HEK293 (cell line): Measurements from ENCODE around the gene MBD4.

ENCODE experiments used
- CTCF ChIP-seq: fragments of 450-650 bp; formaldehyde crosslinking; IDR thresholded peaks from 2 replicates; pipeline ENCODE4 v1.5.1; 2016; ENCODE audit warnings: missing biosample characterization, missing genetic modification characterization
- ELK4 ChIP-seq: IDR thresholded peaks from 2 replicates; pipeline ENCODE4 v1.6.1; 2011; ENCODE audit warnings: mild to moderate bottlenecking, low read depth, low read length, borderline replicate concordance
- REST ChIP-seq: fragments of 450-650 bp; formaldehyde crosslinking; IDR thresholded peaks from 2 replicates; pipeline ENCODE4 v1.5.1; 2016; ENCODE audit warnings: missing biosample characterization, missing genetic modification characterization
- ZBTB1 ChIP-seq: fragments of 450-650 bp; formaldehyde crosslinking; IDR thresholded peaks from 2 replicates; pipeline ENCODE4 v1.5.1; 2016; ENCODE audit warnings: missing biosample characterization, missing genetic modification characterization
- ZBTB10 ChIP-seq: fragments of 450-650 bp; formaldehyde crosslinking; IDR thresholded peaks from 2 replicates; pipeline ENCODE4 v1.5.1; 2016; ENCODE audit warnings: missing biosample characterization, missing genetic modification characterization
- ZEB2 ChIP-seq: fragments of 450-650 bp; formaldehyde crosslinking; IDR thresholded peaks from 2 replicates; pipeline ENCODE4 v1.5.1; 2016; ENCODE audit warnings: missing biosample characterization, missing genetic modification characterization
- ZFHX2 ChIP-seq: fragments of 450-650 bp; formaldehyde crosslinking; conservative IDR thresholded peaks from 2 replicates; pipeline ENCODE4 v1.5.1; 2016; ENCODE audit warnings: missing biosample characterization, missing genetic modification characterization
- ZNF621 ChIP-seq: fragments of 450-650 bp; formaldehyde crosslinking; IDR thresholded peaks from 2 replicates; pipeline ENCODE4 v1.5.1; 2017; ENCODE audit warnings: missing biosample characterization, missing genetic modification characterization
- ZNF768 ChIP-seq: fragments of 450-650 bp; formaldehyde crosslinking; IDR thresholded peaks from 2 replicates; pipeline ENCODE4 v1.5.1; 2018; ENCODE audit warnings: missing biosample characterization, mild to moderate bottlenecking, missing genetic modification characterization

- no peak for TF ChIP-seq ZBTB1
- no peak for TF ChIP-seq CTCF (tag by site-specific recombination)
- no peak for TF ChIP-seq ZNF621
- TF ChIP-seq ZBTB10 (tag by site-specific recombination), result no peak; the same call in 1 of the 2 replicates
- TF ChIP-seq ELK4, result no peak
- no peak for TF ChIP-seq ZNF768
- no peak for TF ChIP-seq ZFHX2 (tag by site-specific recombination)
- TF ChIP-seq REST (tag by site-specific recombination), result no peak; the same call in 1 of the 2 replicates
- no peak for TF ChIP-seq ZEB2 (tag by site-specific recombination)
These were observed 956 bp upstream of the MBD4 start for GRCh38 chr3:129440618-129441190.
